Gastroesophageal sphincter (tissue), 4 donors: ENCODE measurements around the gene PRR14L. TPM values are rescaled to one million over a fixed set of nuclear protein-coding genes. Genes with fewer than 3 reads are reported as not detected.

Source experiments
- ATAC-seq: fragments of 150-250 bp; one replicate; pipeline ENCODE4 v1.9.1; 2016; ENCODE audit warnings: mild to moderate bottlenecking, moderate library complexity
- H3K27ac ChIP-seq, 4 donors: fragments of 200-600 bp; sonication (generic) in 3 of 4; 1 replicate in 3 of 4; 2 replicates in 1 of 4; pipeline ENCODE4 v1.5.1; 2016 to 2019
- H3K27me3 ChIP-seq: fragments of 200-600 bp; sonication (generic); one replicate; pipeline ENCODE4 v1.5.1; 2019
- H3K36me3 ChIP-seq, 2 donors: fragments of 200-600 bp; sonication (generic); one replicate each; pipeline ENCODE4 v1.5.1; 2019; ENCODE audit warnings: control low read depth in 1 of 2
- H3K4me1 ChIP-seq, 3 donors: fragments of 200-600 bp; sonication (generic); 1 replicate in 2 of 3; 2 replicates in 1 of 3; pipeline ENCODE4 v1.5.1; 2016 to 2019; ENCODE audit warnings: control low read depth in 2 of 3
- H3K4me3 ChIP-seq, 2 donors: fragments of 200-600 bp; sonication (generic); one replicate each; pipeline ENCODE4 v1.5.1; 2019; ENCODE audit warnings: mild to moderate bottlenecking in 1 of 2, moderate library complexity in 1 of 2
- H3K9me3 ChIP-seq, 3 donors: fragments of 200-600 bp; sonication (generic); one replicate each; pipeline ENCODE4 v1.5.1; 2017 to 2019; ENCODE audit warnings: control low read depth in 2 of 3
- CTCF ChIP-seq, 4 experiments: fragments of 200-600 bp in 2 of 4; fragments of 450-650 bp in 2 of 4; sonication (generic) in 1 of 4; IDR thresholded peaks; one replicate each; pipeline ENCODE4 v1.5.1; 2017 to 2019; ENCODE audit warnings: antibody characterized with exemption in 4 of 4, mild to moderate bottlenecking in 2 of 4, moderate library complexity in 2 of 4
- EP300 ChIP-seq: sonication (generic); formaldehyde crosslinking; IDR thresholded peaks from one replicate; pipeline ENCODE4 v1.6.1; 2017; ENCODE audit warnings: antibody characterized with exemption, mild to moderate bottlenecking
- POLR2A ChIP-seq, 2 donors: fragments of 450-650 bp; IDR thresholded peaks; one replicate each; pipeline ENCODE4 v1.6.1; 2017; ENCODE audit warnings: antibody characterized with exemption in 2 of 2, mild to moderate bottlenecking in 2 of 2, moderate library complexity in 1 of 2
- POLR2AphosphoS5 ChIP-seq: sonication (generic); formaldehyde crosslinking; IDR thresholded peaks from one replicate; pipeline ENCODE4 v1.6.1; 2017; ENCODE audit warnings: antibody characterized with exemption
- WGBS, 2 donors: methylation state at CpG; one replicate each; pipeline ENCODE4 v1.1.5; 2018; ENCODE audit warnings: low coverage in 1 of 2; 5-methylcytosine and 5-hydroxymethylcytosine counted together
- total RNA-seq, 4 donors: library from RNA; depleted of rRNA; stranded (reverse); fragments of >200 nt; gene quantifications; one replicate each; pipeline ENCODE4 v1.1.0, GENCODE V29; 2016

The PRR14L gene
- total RNA-seq, 4 donors from 2014 or later = 16.0 to 24.5 (median 19.0) TPM

- Histone ChIP-seq H3K27ac (peak within 1 kb of the TSS; percentile 88 to 97 (median 96)), H3K27me3 (no peaks in the 10 kb centered on the region), H3K4me1 (peaks cover 0 to 48% (median 19%) of the 10 kb centered on the region in 3 donors), H3K36me3 (peaks cover 0 to 13% of the 10 kb centered on the region in 2 donors), H3K4me3 (peak within 1 kb of the TSS; percentile 79 to 87), H3K9me3 (no peaks in the 10 kb centered on the region)
- WGBS, 2 donors = 4 to 7% methylated on average over 3 to 24 of the region's 65 CpGs
- ATAC-seq = peak; percentile 92
- TF ChIP-seq POLR2AphosphoS5 (peak; percentile 79), EP300 (no peak), POLR2A (IDR thresholded peaks at IDR 0.05) (peak; percentile 46 to 72), CTCF (IDR thresholded peaks at IDR 0.05) (peak in 1 of 4 experiments; percentile 16)
Observed at GRCh38 chr22:31753634-31754501, 3.9 kb upstream of the PRR14L start, which contains the start of gene DEPDC5. DEPDC5 (plus strand) TSS chr22:31754019; CDS start chr22:31754922, 903 bp downstream.

GRCh38 chr22:31753005-31753633, 3.2 kb upstream of the PRR14L start:
- no peak for TF ChIP-seq POLR2AphosphoS5
- TF ChIP-seq POLR2A (IDR thresholded peaks at IDR 0.05) = no peak
- TF ChIP-seq EP300 = no peak
- no peak for TF ChIP-seq CTCF (IDR thresholded peaks at IDR 0.05)
- peaks cover 0 to 6% of the 10 kb centered on the region in 2 donors for H3K36me3 ChIP-seq
- 0 to 4% methylated on average over 4 to 7 of the region's 20 CpGs for WGBS, 2 donors
- no peaks in the 10 kb centered on the region for H3K9me3 ChIP-seq
- peaks cover 0 to 56% (median 23%) of the 10 kb centered on the region in 3 donors for H3K4me1 ChIP-seq
- H3K4me3 ChIP-seq = peak overlapping the region; percentile 79 to 87
- peak overlapping the region; percentile 88 to 97 (median 96) for H3K27ac ChIP-seq
- ATAC-seq = no peak
- no peaks in the 10 kb centered on the region for H3K27me3 ChIP-seq

- Histone ChIP-seq H3K4me3 (no peak overlapping the region), H3K36me3 (peaks cover 0 to 2% of the 10 kb centered on the region in 2 donors), H3K4me1 (peaks cover 0 to 64% (median 23%) of the 10 kb centered on the region in 3 donors), H3K27me3 (no peaks in the 10 kb centered on the region), H3K27ac (peak overlapping the region in 3 of 4 donors; percentile 88 to 97 (median 95)), H3K9me3 (no peaks in the 10 kb centered on the region)
- no peak for ATAC-seq
- TF ChIP-seq POLR2A (IDR thresholded peaks at IDR 0.05) (no peak), POLR2AphosphoS5 (no peak), EP300 (no peak), CTCF (IDR thresholded peaks at IDR 0.05) (no peak)
- 59 to 68% methylated on average over 2 to 3 of the region's 7 CpGs for WGBS, 2 donors
Observed at GRCh38 chr22:31752096-31752847, 2.3 kb upstream of the PRR14L start.

GRCh38 chr22:31750365-31751284, 693 bp upstream of the PRR14L start:
- Histone ChIP-seq H3K4me3 (peak overlapping the region; percentile 98), H3K27ac (peak overlapping the region; percentile 52 to 88 (median 86)), H3K9me3 (no peaks in the 10 kb centered on the region), H3K36me3 (peaks cover 0 to 6% of the 10 kb centered on the region in 2 donors), H3K27me3 (no peaks in the 10 kb centered on the region), H3K4me1 (peaks cover 0 to 69% (median 23%) of the 10 kb centered on the region in 3 donors)
- TF ChIP-seq EP300 (no peak), POLR2AphosphoS5 (no peak), POLR2A (IDR thresholded peaks at IDR 0.05) (no peak), CTCF (IDR thresholded peaks at IDR 0.05) (no peak)
- no peak for ATAC-seq
- WGBS, 2 donors = 35 to 51% methylated on average over 7 to 13 of the region's 16 CpGs
